Smooth muscle cell (in vitro differentiated cells): ENCODE data around the gene RREB1. TPM values are rescaled to one million over a fixed set of nuclear protein-coding genes. Genes with fewer than 3 reads are reported as not detected.

Experiments used
- DNase-seq: peaks from one replicate; lab custom pipeline; 2025; ENCODE audit not compliant: unreplicated experiment; lab: John Stamatoyannopoulos, UW
- H2AFZ ChIP-seq: fragments of 200-600 bp; sonication (generic); 2 replicates; pipeline ENCODE4 v1.6.0; 2016; ENCODE audit warnings: antibody characterized with exemption, low read depth, mild to moderate bottlenecking
- H3F3A ChIP-seq: fragments of 200-600 bp; sonication (generic); 2 replicates; pipeline ENCODE4 v1.6.0; 2017; ENCODE audit warnings: antibody characterized with exemption, low read depth
- H3K27ac ChIP-seq: fragments of 200-600 bp; sonication (generic); 2 replicates; pipeline ENCODE4 v1.5.1; 2016; ENCODE audit warnings: low read depth, mild to moderate bottlenecking
- H3K27me3 ChIP-seq: fragments of 200-600 bp; sonication (generic); 2 replicates; pipeline ENCODE4 v1.6.1; 2016; ENCODE audit warnings: low read depth, mild to moderate bottlenecking
- H3K36me3 ChIP-seq: fragments of 200-600 bp; sonication (generic); 2 replicates; pipeline ENCODE4 v1.5.1; 2016; ENCODE audit warnings: low read depth
- H3K4me1 ChIP-seq: fragments of 200-600 bp; sonication (generic); 2 replicates; pipeline ENCODE4 v1.5.1; 2016; ENCODE audit warnings: low read depth
- H3K4me2 ChIP-seq: fragments of 200-600 bp; sonication (generic); 2 replicates; pipeline ENCODE4 v1.6.0; 2016; ENCODE audit warnings: mild to moderate bottlenecking
- H3K4me3 ChIP-seq: fragments of 200-600 bp; sonication (generic); 2 replicates; pipeline ENCODE4 v1.5.1; 2016; ENCODE audit warnings: mild to moderate bottlenecking
- H3K79me2 ChIP-seq: fragments of 200-600 bp; sonication (generic); 2 replicates; pipeline ENCODE4 v1.6.0; 2016; ENCODE audit warnings: low read depth, mild to moderate bottlenecking
- H3K9ac ChIP-seq: fragments of 200-600 bp; sonication (generic); 2 replicates; pipeline ENCODE4 v1.6.0; 2016; ENCODE audit warnings: low read depth
- H3K9me3 ChIP-seq: fragments of 200-600 bp; sonication (generic); replicated peaks from 2 replicates; pipeline ENCODE4 v1.5.1; 2016; ENCODE audit warnings: low read depth
- H4K20me1 ChIP-seq: fragments of 200-600 bp; sonication (generic); 2 replicates; pipeline ENCODE4 v1.6.0; 2016; ENCODE audit warnings: low read depth
- CTCF ChIP-seq: fragments of 200-600 bp; sonication (generic); IDR thresholded peaks from 2 replicates; pipeline ENCODE4 v1.5.1; 2017; ENCODE audit warnings: borderline replicate concordance, mild to moderate bottlenecking, antibody characterized with exemption; ENCODE audit not compliant: insufficient read depth, poor library complexity, severe bottlenecking
- WGBS: methylation state at CpG from one replicate; pipeline ENCODE4 v1.1.7; 2016; ENCODE audit warnings: low lambda C conversion rate; 5-methylcytosine and 5-hydroxymethylcytosine counted together
- polyA plus RNA-seq: library from polyadenylated mRNA; unstranded; fragments of >200 nt; fragmentation: Nextera tagmentation; extraction: Ambion mirVana; gene quantifications from 2 replicates; pipeline ENCODE4 v1.2.1, GENCODE V29; 2016
- total RNA-seq: library from RNA; depleted of rRNA; stranded (reverse); fragments of >200 nt; gene quantifications from 2 replicates; pipeline ENCODE4 v1.2.3, GENCODE V29; 2014

Gene RREB1
- total and polyA plus RNA-seq, 2 experiments from 2014 or later: 13.2 to 26.1 TPM

DNA sequence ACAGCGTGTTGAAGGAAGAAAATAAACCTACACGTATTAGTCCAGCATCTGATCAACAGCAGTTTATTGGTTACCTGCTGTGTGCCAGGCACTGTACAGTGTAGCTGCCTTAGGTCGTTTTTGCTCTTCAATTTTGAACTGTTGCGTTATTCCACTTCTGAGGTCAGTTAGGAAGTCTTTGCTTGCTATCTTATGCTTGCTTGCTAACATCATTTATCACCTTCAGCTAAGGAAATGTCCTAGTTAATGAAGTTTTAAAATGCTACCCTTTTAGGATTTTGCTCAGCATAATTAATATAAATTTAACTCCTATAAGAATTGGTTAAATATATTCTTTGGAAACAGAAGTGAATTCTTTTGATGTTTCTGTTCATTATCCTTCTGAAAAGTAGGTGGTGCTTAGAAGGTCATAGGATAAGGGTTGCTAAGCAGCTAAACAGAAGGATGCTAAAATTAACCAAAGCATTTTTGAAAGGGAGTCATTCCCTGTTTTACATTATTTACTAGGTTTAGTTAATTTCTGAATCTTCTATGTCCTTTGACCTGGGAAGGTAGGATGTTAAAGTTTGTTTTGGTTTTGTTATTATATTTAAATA, 3.4 kb downstream of the RREB1 start:
- H3K4me2 ChIP-seq: no peak overlapping the region
- no peak for TF ChIP-seq CTCF
- DNase-seq: no peak

GRCh38 chr6:7112171-7112570, 4.4 kb downstream of the RREB1 start:
- no peaks in the 10 kb centered on the region for H3K36me3 ChIP-seq
- H4K20me1 ChIP-seq: peaks cover 79% of the 10 kb centered on the region
- H3K4me2 ChIP-seq: peak overlapping the region; percentile 59
- peaks cover 5% of the 10 kb centered on the region for H3F3A ChIP-seq
- H3K79me2 ChIP-seq: peaks cover 88% of the 10 kb centered on the region
- H3K4me1 ChIP-seq: peaks cover 22% of the 10 kb centered on the region
- H3K9ac ChIP-seq: no peak overlapping the region
- peak overlapping the region; percentile 22 for H3K4me3 ChIP-seq
- H3K27ac ChIP-seq: no peak overlapping the region
- TF ChIP-seq CTCF: no peak
- no peak for DNase-seq
- no peak overlapping the region for H2AFZ ChIP-seq
- no peaks in the 10 kb centered on the region for H3K27me3 ChIP-seq
- no peaks in the 10 kb centered on the region for H3K9me3 ChIP-seq

More for the DNA sequence above, 3.4 kb downstream of the RREB1 start:
- H3K27me3 ChIP-seq: no peaks in the 10 kb centered on the region
- WGBS: 76% methylated on average over 4 of the region's 4 CpGs
- H3K36me3 ChIP-seq: no peaks in the 10 kb centered on the region
- H4K20me1 ChIP-seq: peaks cover 70% of the 10 kb centered on the region
- peaks cover 78% of the 10 kb centered on the region for H3K79me2 ChIP-seq
- H3F3A ChIP-seq: peaks cover 8% of the 10 kb centered on the region
- no peak overlapping the region for H3K27ac ChIP-seq
- no peaks in the 10 kb centered on the region for H3K9me3 ChIP-seq
- peaks cover 22% of the 10 kb centered on the region for H3K4me1 ChIP-seq
- no peak overlapping the region for H3K4me3 ChIP-seq
- H3K9ac ChIP-seq: no peak overlapping the region
- H2AFZ ChIP-seq: no peak overlapping the region

GRCh38 chr6:7112741-7113313, 5.1 kb downstream of the RREB1 start:
- Histone ChIP-seq H3K79me2 (peaks cover 95% of the 10 kb centered on the region), H3F3A (peaks cover 4% of the 10 kb centered on the region), H3K4me3 (peak overlapping the region; percentile 22), H3K9ac (no peak overlapping the region), H3K36me3 (no peaks in the 10 kb centered on the region), H3K9me3 (no peaks in the 10 kb centered on the region), H4K20me1 (peaks cover 86% of the 10 kb centered on the region), H3K4me1 (peaks cover 22% of the 10 kb centered on the region), H3K27ac (no peak overlapping the region), H3K27me3 (no peaks in the 10 kb centered on the region), H2AFZ (no peak overlapping the region), H3K4me2 (peak overlapping the region; percentile 59)
- 28% methylated on average over 15 of the region's 15 CpGs for WGBS
- DNase-seq: no peak
- TF ChIP-seq CTCF: no peak
